ENCODE data around the gene STIP1. TPM values are rescaled to one million over a fixed set of nuclear protein-coding genes. Genes with fewer than 3 reads are reported as not detected.

The STIP1 gene
- 311 and 341 TPM in 2 replicates for total RNA-seq (2014; rRNA removed; shearing (Covaris generic))

DNA sequence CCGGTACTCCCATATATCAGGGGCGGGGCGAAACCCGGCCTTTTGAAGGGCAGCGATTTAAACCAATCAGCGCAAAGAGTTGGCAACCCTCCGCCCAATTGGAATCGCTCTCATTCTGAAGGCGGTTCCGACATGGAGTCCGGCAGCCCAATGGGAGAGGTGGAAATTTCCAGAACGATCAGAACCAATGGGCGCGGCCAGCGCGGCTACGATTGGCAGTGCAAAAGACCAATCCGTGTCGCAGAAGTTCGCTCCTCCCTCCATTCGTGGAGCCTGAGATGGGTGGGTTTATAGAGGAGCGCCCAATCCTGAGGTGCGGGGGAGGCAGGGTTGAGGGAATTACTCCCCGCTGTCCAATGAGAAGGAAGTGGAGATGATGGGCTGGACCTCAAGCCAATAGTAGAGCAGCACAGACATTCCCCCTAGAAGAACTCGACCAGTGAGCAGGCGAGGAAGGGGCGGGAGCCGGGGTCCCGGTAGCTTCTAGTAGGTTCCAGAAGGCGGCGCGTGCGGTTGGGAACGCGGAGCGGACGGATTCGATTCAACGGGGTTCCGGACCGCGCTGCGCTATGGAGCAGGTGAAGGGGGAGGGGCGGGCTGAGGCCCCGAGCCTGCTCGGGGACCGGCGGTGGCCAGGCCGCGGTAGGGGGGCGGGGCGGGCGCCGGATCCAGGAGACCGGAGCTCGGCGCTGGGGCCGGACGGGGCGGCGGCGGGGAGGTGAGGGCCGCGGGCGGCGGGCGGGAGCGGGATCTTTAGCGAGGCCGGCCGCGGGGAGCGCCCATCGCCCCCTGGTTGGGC lies at the start of gene STIP1:
TSS of gene STIP1 (plus strand) at position 479 of the 799 bp plus-strand sequence. CDS start at position 570, 91 bp downstream.

DNA sequence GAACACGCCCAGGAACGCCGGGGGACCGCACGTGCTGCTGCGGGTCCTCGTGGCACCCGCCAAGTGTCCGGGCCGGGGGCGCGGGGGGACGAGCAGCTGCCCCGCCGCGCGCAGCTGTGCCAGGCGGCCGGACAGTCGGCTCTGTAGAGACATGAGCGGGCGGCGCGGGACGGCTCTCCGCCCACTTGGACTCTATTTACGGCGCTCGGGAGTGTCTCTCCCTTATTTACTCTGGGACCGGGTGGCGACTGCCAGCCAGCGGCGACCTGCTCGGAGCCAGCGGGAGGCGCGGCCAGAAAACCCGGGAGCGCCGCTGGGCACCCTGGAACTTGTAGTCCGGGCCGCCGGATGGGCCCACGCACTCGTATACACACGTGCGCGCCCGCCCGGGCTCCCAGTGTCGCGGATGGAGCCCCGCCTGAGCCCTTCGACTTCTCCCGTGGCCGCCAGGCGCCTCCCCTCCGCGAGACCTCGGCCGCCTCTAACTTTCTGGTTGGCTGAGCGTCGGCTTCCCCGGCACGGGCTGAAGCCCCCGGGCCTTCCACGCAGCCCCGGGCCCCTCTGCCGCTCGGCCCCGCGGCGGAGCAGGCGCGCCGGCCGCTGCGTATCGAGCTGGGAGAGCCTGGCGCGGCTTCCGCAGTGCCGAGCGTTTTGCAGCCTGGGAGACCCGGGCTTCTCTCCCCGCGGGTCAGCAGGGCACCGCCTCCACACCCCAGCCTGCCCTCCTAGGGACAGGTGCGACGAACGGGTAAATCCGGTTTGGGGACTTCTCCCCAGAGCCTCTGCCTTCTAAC lies 19.9 kb upstream of the STIP1 start, which contains the start of gene MACROD1:
TSS of gene MACROD1 (minus strand) at position 272 of the 794 bp plus-strand sequence. CDS start at position 153, 119 bp downstream.

GRCh38 chr11:64206457-64207255 lies 20.7 kb downstream of the STIP1 start, which contains the start of gene FERMT3:
FERMT3 (plus strand) TSS chr11:64206721; CDS start chr11:64207365, 644 bp downstream.

DNA sequence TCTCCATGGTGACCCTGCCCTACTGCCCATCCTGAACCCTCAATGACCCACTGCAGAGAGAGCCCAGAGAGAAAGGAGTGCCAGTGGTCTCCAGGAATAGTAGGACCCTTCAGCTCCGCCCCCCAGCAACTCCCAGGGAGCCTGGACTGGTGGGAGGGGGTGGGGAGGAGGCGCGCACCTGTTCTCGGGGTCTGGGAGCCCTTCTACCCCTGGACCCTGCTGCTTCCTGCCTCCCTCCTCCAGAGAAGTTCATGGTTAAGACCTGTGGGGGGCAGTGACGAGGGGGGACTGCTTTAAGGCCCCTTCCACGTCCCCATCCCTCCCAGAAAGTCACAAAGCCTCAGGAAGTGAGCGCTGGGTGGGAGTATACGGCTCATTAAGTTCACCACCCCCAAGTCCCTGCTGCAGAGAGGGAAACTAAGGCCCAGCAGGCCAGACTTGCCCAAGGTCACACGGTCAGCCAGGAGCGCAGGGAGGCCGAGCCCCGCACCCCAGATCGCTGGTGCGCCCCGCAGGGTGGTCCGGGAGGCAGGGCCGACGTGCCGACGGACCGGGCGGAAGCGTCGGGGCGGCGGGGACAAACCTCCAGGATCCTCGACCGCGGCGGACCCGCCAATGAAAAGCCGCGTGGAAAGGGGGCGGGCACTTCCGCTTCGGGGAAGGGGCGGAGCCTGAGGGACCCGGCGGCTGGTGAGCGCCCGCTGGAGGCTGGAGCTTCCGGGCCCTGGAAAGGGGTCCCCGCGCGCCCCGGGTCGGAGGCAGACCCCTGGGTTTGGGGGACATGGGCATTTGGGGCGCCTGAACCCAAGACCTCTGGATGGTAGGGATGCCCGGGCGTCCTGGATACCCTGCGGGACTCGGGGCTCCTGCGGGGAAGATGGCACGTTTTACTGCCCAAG lies 39.9 kb downstream of the STIP1 start, which contains the start of the genes NUDT22 and TRPT1:
TSS of gene NUDT22 (plus strand) at position 667 of the 899 bp plus-strand sequence. CDS start 379 bp downstream, outside the sequence.
TSS of gene TRPT1 (minus strand) at position 579 of the 899 bp plus-strand sequence. CDS start at position 253, 326 bp downstream.

DNA sequence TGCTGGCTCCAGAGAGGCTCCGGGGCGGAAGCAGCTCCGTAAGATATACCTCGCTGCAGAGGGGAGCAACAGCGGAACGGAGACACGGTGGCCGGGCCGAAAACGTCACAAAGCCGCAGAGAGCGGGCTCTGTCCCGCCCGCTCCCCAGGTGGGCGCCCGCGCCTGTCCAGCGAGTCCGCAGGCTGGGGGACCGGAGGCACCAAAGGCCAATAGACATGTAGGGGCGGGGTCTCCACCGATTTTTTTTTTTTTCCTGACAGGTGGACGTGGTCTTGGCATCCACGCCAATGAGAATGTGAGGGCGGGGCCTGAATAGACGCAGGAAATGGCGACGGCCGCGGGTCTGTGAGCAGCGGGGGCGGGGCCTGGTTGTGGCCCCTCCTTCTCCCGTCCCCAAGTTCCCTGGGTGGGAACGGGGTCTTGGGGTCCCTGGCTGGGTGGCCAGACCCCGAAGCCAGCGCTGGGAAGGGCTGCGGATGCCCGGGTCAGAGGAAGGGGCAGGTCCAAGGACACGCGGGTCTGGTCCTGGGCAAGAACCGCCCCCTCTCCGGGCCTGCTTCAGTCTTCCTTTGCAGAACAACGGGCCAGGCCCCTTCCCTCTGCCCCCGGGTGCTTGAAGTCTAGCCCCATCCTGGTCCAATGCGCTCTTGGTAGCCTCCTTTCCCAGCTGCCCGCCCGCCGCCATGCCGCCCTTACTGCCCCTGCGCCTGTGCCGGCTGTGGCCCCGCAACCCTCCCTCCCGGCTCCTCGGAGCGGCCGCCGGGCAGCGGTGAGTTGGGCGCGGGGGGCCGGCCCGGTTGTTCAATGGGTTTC lies 44.4 kb downstream of the STIP1 start, which contains the start of gene DNAJC4:
TSS of gene DNAJC4 (plus strand) at position 378 of the 814 bp plus-strand sequence. CDS start at position 685, 307 bp downstream.

DNA sequence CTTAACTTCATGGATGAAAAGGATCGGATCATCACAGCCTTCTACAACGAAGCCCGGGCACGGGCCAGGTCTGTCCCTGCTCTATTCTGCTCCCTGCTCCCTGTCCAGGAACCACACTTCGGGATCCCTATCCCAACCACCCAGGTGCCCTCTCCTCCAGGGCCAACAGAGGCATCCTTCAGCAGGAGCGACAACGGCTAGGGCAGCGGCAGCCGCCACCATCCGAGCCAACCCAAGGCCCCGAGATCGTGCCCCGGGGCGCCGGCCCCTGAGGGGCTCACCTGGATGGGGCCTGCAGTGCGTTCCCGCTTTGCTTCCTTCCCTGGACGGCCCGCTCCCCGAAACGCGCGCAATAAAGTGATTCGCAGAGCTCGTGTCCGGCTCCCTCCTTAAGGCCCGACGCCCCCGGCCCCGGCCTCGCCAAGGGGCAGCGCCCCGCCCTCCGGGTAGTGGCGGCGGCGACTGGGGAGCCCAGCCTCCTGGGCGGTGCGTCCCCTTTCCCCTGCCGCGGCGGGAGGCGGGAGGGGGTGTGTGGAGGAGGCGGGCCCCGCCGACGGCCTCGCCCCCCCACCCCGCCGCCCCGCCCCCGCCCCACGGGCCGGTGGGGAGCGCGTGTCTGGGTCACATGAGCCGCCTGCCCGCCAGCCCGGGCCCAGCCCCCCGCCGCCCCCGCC lies 48.1 kb downstream of the STIP1 start, which contains the start of gene VEGFB:
TSS of gene VEGFB (plus strand) at position 672 of the 674 bp plus-strand sequence. CDS start 250 bp downstream, outside the sequence.

GRCh38 chr11:64240435-64241240 lies 54.7 kb downstream of the STIP1 start, which contains the start of gene FKBP2:
FKBP2 (plus strand) TSS chr11:64241095; CDS start chr11:64242388, 1,293 bp downstream.

GRCh38 chr11:64246871-64247728 lies 61.1 kb downstream of the STIP1 start, which contains the start of gene PPP1R14B:
PPP1R14B (minus strand) TSS chr11:64246943; CDS start chr11:64246673, 270 bp downstream.

GRCh38 chr11:64251016-64251752 lies 65.2 kb downstream of the STIP1 start, which contains the start of gene PLCB3:
PLCB3 (plus strand) TSS chr11:64251530; CDS start chr11:64251650, 120 bp downstream.

Other genes starting within 250 kb of the STIP1 start
- 10.1 and 13.6 TPM in 2 replicates for gene NAA40, start 247.2 kb upstream of the STIP1 start, total RNA-seq (2014; rRNA removed; shearing (Covaris generic))
- 751 and 944 TPM in 2 replicates for gene COX8A, start 211.6 kb upstream of the STIP1 start, total RNA-seq (2014; rRNA removed; shearing (Covaris generic))
- 89.1 and 101 TPM in 2 replicates for gene OTUB1, start 199.7 kb upstream of the STIP1 start, total RNA-seq (2014; rRNA removed; shearing (Covaris generic))
- 1.2 and 1.4 TPM in 2 replicates for gene FLRT1, start 150.2 kb upstream of the STIP1 start, total RNA-seq (2014; rRNA removed; shearing (Covaris generic))
- gene MACROD1, start 20.1 kb upstream of the STIP1 start, total RNA-seq (2014; rRNA removed; shearing (Covaris generic)): 97.2 and 109 TPM in 2 replicates
- gene FERMT3, start 20.6 kb downstream of the STIP1 start, total RNA-seq (2014; rRNA removed; shearing (Covaris generic)): 1.3 and 1.9 TPM in 2 replicates
- gene TRPT1, start 40.0 kb downstream of the STIP1 start, total RNA-seq (2014; rRNA removed; shearing (Covaris generic)): 56.2 and 74.4 TPM in 2 replicates
- gene NUDT22, start 40.1 kb downstream of the STIP1 start, total RNA-seq (2014; rRNA removed; shearing (Covaris generic)): 69.5 and 70.7 TPM in 2 replicates
- gene DNAJC4, start 44.4 kb downstream of the STIP1 start, total RNA-seq (2014; rRNA removed; shearing (Covaris generic)): 16.8 and 23.4 TPM in 2 replicates
- 30.6 and 44.7 TPM in 2 replicates for gene VEGFB, start 48.4 kb downstream of the STIP1 start, total RNA-seq (2014; rRNA removed; shearing (Covaris generic))
- 144 and 182 TPM in 2 replicates for gene FKBP2, start 54.9 kb downstream of the STIP1 start, total RNA-seq (2014; rRNA removed; shearing (Covaris generic))
- gene PPP1R14B, start 60.8 kb downstream of the STIP1 start, total RNA-seq (2014; rRNA removed; shearing (Covaris generic)): 650 and 685 TPM in 2 replicates
- 39.2 and 44.9 TPM in 2 replicates for gene PLCB3, start 65.4 kb downstream of the STIP1 start, total RNA-seq (2014; rRNA removed; shearing (Covaris generic))
- gene BAD, start 98.5 kb downstream of the STIP1 start, total RNA-seq (2014; rRNA removed; shearing (Covaris generic)): 99.6 and 101 TPM in 2 replicates
- 27.5 and 30.3 TPM in 2 replicates for gene GPR137, start 99.7 kb downstream of the STIP1 start, total RNA-seq (2014; rRNA removed; shearing (Covaris generic))
- 0.61 and 0.68 TPM in 2 replicates for gene KCNK4, start 105.1 kb downstream of the STIP1 start, total RNA-seq (2014; rRNA removed; shearing (Covaris generic))
- 1.9 and 3.7 TPM in 2 replicates for gene CATSPERZ, start 114.2 kb downstream of the STIP1 start, total RNA-seq (2014; rRNA removed; shearing (Covaris generic))
- gene ESRRA, start 119.4 kb downstream of the STIP1 start, total RNA-seq (2014; rRNA removed; shearing (Covaris generic)): 60.7 and 66.5 TPM in 2 replicates
- gene TRMT112, start 131.4 kb downstream of the STIP1 start, total RNA-seq (2014; rRNA removed; shearing (Covaris generic)): 811 and 881 TPM in 2 replicates
- gene PRDX5, start 131.9 kb downstream of the STIP1 start, total RNA-seq (2014; rRNA removed; shearing (Covaris generic)): 418 and 488 TPM in 2 replicates
- gene CCDC88B, start 154.0 kb downstream of the STIP1 start, total RNA-seq (2014; rRNA removed; shearing (Covaris generic)): 4.1 and 5.9 TPM in 2 replicates
- gene RPS6KA4, start 173.0 kb downstream of the STIP1 start, total RNA-seq (2014; rRNA removed; shearing (Covaris generic)): 32.4 and 37.5 TPM in 2 replicates

All from A375 (cell line).